Loucy (cell line): ENCODE measurements around the gene SREK1IP1.

Source experiments
- H2AFZ ChIP-seq: fragments of 200-600 bp; sonication (generic); 2 replicates; pipeline ENCODE4 v1.6.0; 2016; ENCODE audit warnings: antibody characterized with exemption, mild to moderate bottlenecking, low read length, moderate library complexity
- H3F3A ChIP-seq: fragments of 200-600 bp; 2 replicates; pipeline ENCODE4 v1.6.0; 2016; ENCODE audit warnings: antibody characterized with exemption, low read depth, mild to moderate bottlenecking
- H3K27me3 ChIP-seq: fragments of 200-600 bp; sonication (generic); 2 replicates; pipeline ENCODE4 v1.6.1; 2014; ENCODE audit warnings: low read length, mild to moderate bottlenecking; ENCODE audit not compliant: insufficient read depth, poor library complexity, severe bottlenecking
- H3K36me3 ChIP-seq: fragments of 200-600 bp; sonication (generic); 2 replicates; pipeline ENCODE4 v1.6.1; 2016; ENCODE audit warnings: low read length; ENCODE audit not compliant: insufficient read depth
- H3K4me1 ChIP-seq: fragments of 200-600 bp; sonication (generic); 2 replicates; pipeline ENCODE4 v1.5.1; 2014; ENCODE audit warnings: low read length, mild to moderate bottlenecking; ENCODE audit not compliant: insufficient read depth, poor library complexity, severe bottlenecking
- H3K4me2 ChIP-seq: fragments of 200-600 bp; sonication (generic); 2 replicates; pipeline ENCODE4 v1.6.0; 2014; ENCODE audit warnings: antibody characterized with exemption, low read length, low read depth, mild to moderate bottlenecking; ENCODE audit not compliant: poor library complexity, severe bottlenecking
- H3K4me3 ChIP-seq: fragments of 200-600 bp; sonication (generic); 2 replicates; pipeline ENCODE4 v1.5.1; 2014; ENCODE audit warnings: low read length, mild to moderate bottlenecking, mixed read lengths; ENCODE audit not compliant: poor library complexity, severe bottlenecking
- H3K79me2 ChIP-seq: fragments of 200-600 bp; sonication (generic); 2 replicates; pipeline ENCODE4 v1.6.1; 2014; ENCODE audit warnings: low read length; ENCODE audit not compliant: insufficient read depth
- H3K9ac ChIP-seq: fragments of 200-600 bp; sonication (generic); 2 replicates; pipeline ENCODE4 v1.6.0; 2014; ENCODE audit warnings: mild to moderate bottlenecking, low read depth, low read length, moderate library complexity; ENCODE audit not compliant: poor library complexity, severe bottlenecking
- H3K9me2 ChIP-seq: fragments of 200-600 bp; sonication (generic); replicated peaks from 2 replicates; pipeline ENCODE4 v1.6.1; 2016; ENCODE audit warnings: low read depth, low read length, mixed read lengths
- H3K9me3 ChIP-seq: fragments of 200-600 bp; sonication (generic); 2 replicates; pipeline ENCODE4 v1.6.1; 2014; ENCODE audit warnings: mild to moderate bottlenecking, antibody characterized with exemption, low read length, low read depth; ENCODE audit not compliant: insufficient read depth
- H4K20me1 ChIP-seq: fragments of 200-600 bp; sonication (generic); 2 replicates; pipeline ENCODE4 v1.6.0; 2014; ENCODE audit warnings: antibody characterized with exemption, low read length, mild to moderate bottlenecking; ENCODE audit not compliant: insufficient read depth, poor library complexity, severe bottlenecking
- EZH2phosphoT487 ChIP-seq: fragments of 200-600 bp; IDR thresholded peaks from 2 replicates; pipeline ENCODE4 v1.6.1; 2018; ENCODE audit warnings: antibody characterized with exemption, mild to moderate bottlenecking, moderate library complexity, borderline replicate concordance
- TF ChIP-seq, protein P1 (sequence below): fragments of 200-600 bp; sonication (generic); conservative IDR thresholded peaks from 2 replicates; pipeline ENCODE4 v1.5.1; 2014; ENCODE audit warnings: mild to moderate bottlenecking, antibody characterized with exemption, low read length

Gene SREK1IP1

DNA sequence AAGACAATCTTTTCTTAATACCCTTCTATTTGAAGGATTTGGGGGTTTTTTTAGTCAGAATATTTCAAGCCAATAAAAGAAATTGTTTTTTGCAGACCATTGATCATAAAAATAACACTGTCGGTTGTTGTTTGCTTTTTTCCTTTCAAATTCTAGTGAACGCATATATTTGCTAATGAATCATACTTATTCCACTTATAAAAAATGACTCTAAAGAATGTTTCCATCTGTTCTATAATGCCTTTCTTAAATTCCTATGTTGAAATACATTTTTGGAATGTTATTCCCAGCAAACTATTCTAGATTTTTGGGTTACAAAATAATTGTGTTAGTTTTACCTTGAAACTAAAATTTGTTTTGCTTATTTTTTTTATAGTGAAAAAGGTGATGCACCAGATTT is 32.4 kb upstream of the SREK1IP1 start:
- Histone ChIP-seq H2AFZ (no peak overlapping the region), H3K27me3 (no peaks in the 10 kb centered on the region), H3K9me3 (no peaks in the 10 kb centered on the region), H3K4me2 (no peak overlapping the region), H3K4me3 (no peak overlapping the region), H3K79me2 (no peaks in the 10 kb centered on the region), H3K36me3 (peaks cover 17% of the 10 kb centered on the region; the same call in 1 of the 2 replicates), H4K20me1 (no peaks in the 10 kb centered on the region), H3K9me2 (no peaks in the 10 kb centered on the region), H3K9ac (no peak overlapping the region), H3K4me1 (no peaks in the 10 kb centered on the region), H3F3A (no peaks in the 10 kb centered on the region)
- TF ChIP-seq, protein P1, sequence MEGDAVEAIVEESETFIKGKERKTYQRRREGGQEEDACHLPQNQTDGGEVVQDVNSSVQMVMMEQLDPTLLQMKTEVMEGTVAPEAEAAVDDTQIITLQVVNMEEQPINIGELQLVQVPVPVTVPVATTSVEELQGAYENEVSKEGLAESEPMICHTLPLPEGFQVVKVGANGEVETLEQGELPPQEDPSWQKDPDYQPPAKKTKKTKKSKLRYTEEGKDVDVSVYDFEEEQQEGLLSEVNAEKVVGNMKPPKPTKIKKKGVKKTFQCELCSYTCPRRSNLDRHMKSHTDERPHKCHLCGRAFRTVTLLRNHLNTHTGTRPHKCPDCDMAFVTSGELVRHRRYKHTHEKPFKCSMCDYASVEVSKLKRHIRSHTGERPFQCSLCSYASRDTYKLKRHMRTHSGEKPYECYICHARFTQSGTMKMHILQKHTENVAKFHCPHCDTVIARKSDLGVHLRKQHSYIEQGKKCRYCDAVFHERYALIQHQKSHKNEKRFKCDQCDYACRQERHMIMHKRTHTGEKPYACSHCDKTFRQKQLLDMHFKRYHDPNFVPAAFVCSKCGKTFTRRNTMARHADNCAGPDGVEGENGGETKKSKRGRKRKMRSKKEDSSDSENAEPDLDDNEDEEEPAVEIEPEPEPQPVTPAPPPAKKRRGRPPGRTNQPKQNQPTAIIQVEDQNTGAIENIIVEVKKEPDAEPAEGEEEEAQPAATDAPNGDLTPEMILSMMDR = no peak
- TF ChIP-seq EZH2phosphoT487 = no peak

DNA sequence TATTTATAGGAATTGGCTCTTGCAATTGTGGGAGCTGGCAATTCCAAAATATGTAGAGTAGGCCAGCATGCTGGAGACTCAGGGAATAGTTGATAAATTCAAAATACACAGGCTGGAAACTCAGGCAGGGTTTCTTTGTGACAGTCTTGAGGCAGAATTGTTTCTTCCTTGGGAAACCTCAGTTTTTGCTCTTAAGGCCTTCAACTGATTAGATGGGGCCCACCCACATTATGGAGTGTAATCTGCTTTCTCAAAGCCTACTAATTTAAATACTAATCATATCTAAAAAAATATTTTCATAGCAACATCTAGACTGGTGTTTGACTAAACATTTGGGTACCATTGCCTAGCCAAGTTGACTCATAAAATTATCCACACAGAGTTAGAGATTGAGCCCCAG is 27.8 kb upstream of the SREK1IP1 start:
- no peaks in the 10 kb centered on the region for H3K9me3 ChIP-seq
- H3K27me3 ChIP-seq = no peaks in the 10 kb centered on the region
- H3K9me2 ChIP-seq = no peaks in the 10 kb centered on the region
- H3K4me3 ChIP-seq = no peak overlapping the region
- no peaks in the 10 kb centered on the region for H3F3A ChIP-seq
- H3K9ac ChIP-seq = no peak overlapping the region
- no peak overlapping the region for H2AFZ ChIP-seq
- no peak for TF ChIP-seq EZH2phosphoT487
- TF ChIP-seq, protein P1 = no peak
- H3K4me2 ChIP-seq = no peak overlapping the region
- peaks cover 4% of the 10 kb centered on the region for H3K4me1 ChIP-seq
- H4K20me1 ChIP-seq = no peaks in the 10 kb centered on the region
- no peaks in the 10 kb centered on the region for H3K79me2 ChIP-seq
- H3K36me3 ChIP-seq = peaks cover 3% of the 10 kb centered on the region; the same call in 1 of the 2 replicates

DNA sequence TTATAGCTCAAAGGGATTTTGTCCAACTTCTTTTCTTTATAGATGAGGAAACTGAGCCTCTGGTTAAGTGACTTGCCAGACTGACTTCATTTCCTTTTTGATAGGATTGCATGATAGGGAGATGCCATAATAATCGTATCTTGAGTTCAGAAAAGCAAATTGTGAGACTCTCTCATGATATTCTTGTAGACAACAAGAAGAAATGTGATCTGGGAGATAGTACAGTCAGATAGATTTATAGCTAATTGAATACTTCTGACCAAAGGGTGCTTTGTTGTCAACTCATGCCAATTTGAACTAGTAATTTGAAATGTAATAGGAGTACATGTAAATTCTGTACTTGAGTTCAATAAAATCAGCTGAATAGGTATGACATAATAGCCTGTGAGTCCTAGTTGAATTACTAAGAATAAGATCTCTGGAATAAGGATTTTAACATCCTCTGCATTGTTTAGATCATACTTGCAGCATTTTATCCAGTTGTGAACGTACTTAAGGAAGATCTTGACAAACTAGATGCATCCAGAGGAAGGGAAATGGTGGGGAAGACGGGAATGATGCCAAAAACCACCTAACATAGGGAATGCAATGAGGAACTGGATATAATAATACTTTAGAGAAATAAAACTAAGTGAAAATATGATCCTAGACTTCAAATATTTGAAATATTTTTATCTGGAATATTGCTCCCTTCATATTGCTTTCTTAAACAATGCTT is 25.7 kb upstream of the SREK1IP1 start:
- no peaks in the 10 kb centered on the region for H3F3A ChIP-seq
- peaks cover 4% of the 10 kb centered on the region for H3K4me1 ChIP-seq
- H3K9me3 ChIP-seq = no peaks in the 10 kb centered on the region
- no peak overlapping the region for H3K9ac ChIP-seq
- H3K36me3 ChIP-seq = peaks cover 3% of the 10 kb centered on the region; the same call in 1 of the 2 replicates
- H3K79me2 ChIP-seq = no peaks in the 10 kb centered on the region
- H2AFZ ChIP-seq = no peak overlapping the region
- TF ChIP-seq EZH2phosphoT487 = no peak
- TF ChIP-seq, protein P1 = no peak
- H3K4me2 ChIP-seq = no peak overlapping the region
- no peak overlapping the region for H3K4me3 ChIP-seq
- no peaks in the 10 kb centered on the region for H3K9me2 ChIP-seq
- no peaks in the 10 kb centered on the region for H4K20me1 ChIP-seq
- H3K27me3 ChIP-seq = no peaks in the 10 kb centered on the region
